ENCODE data around the gene TPGS2. TPM values are rescaled to one million over a fixed set of nuclear protein-coding genes. Genes with fewer than 3 reads are reported as not detected.

Gene TPGS2
- total and polyA plus RNA-seq, 2 of the 13 experiments (the other 11 are each of a cell fraction or from before 2014, with no cell fraction given) = 73.3 to 137 TPM

GRCh38 chr18:36772241-36772723 lies 56.5 kb downstream of the TPGS2 start:
- DNase-seq (ENCODE audit: low spot score) (no peak), ATAC-seq (no peak), FAIRE-seq (no peak)
- no TSS peak for BruUV-seq (replicated peaks)
- Histone ChIP-seq H3K4me2 (ENCODE audit: low read depth, low read length) (no peak overlapping the region), H3K9ac (ENCODE audit: insufficient read depth, low read depth, low read length) (no peak overlapping the region), H3K36me3 (replicated peaks in 1 of 2; ENCODE audit: control insufficient read depth in 1 of 2, insufficient read depth in 2 of 2, low read length in 2 of 2) (no peaks in the 10 kb centered on the region), H3K27ac (ENCODE audit: extremely low read length, insufficient read depth, low read length) (no peak overlapping the region), H3K9me3 (ENCODE audit: low read length) (no peaks in the 10 kb centered on the region), H3K4me1 (ENCODE audit: insufficient read depth, low read length) (no peaks in the 10 kb centered on the region), H3K4me3 (replicated peaks in 1 of 3; ENCODE audit: insufficient read depth in 1 of 3, low read depth in 2 of 3, low read length in 3 of 3) (no peak overlapping the region), H3K27me3 (ENCODE audit: control insufficient read depth in 1 of 2, insufficient read depth in 2 of 2, low read length in 2 of 2) (0 out of 5 replicates have a peak, but pooled peaks cover 0 to 14% of the 10 kb centered on the region in 2 experiments), H4K20me1 (ENCODE audit: insufficient read depth, low read length) (no peaks in the 10 kb centered on the region), H3K79me2 (ENCODE audit: insufficient read depth, low read length) (no peaks in the 10 kb centered on the region), H2AFZ (ENCODE audit: low read length) (no peak overlapping the region)
- intact Hi-C loops (cut with micrococcal nuclease; ENCODE audit: unreplicated experiment) (no loop called here), in situ Hi-C loops (cut with HindIII; ENCODE audit: extremely low pct_ligation_motif_present, low pct_unique_long_range_greater_than_20kb) (no loop called here)
- CTCF ChIA-PET (ENCODE audit: low intra/inter-chr PET ratio, low total read pairs) = no interaction called here
- POLR2A ChIA-PET = no interaction called here
- whole genome bisulfite sequencing (ENCODE audit: low lambda C conversion rate) = 0% methylated on average over 2 of the region's 4 CpGs
- no peak for TF ChIP-seq SUZ12 (IDR thresholded peaks at IDR 0.05; ENCODE audit: low read depth, low read length)
- no peak for TF ChIP-seq ZNF367 (CRISPR knock-in tag; IDR thresholded peaks at IDR 0.05; ENCODE audit: borderline replicate concordance)
- TF ChIP-seq ZNF710 (CRISPR knock-in tag; IDR thresholded peaks at IDR 0.05; ENCODE audit: borderline replicate concordance) = no peak
- TF ChIP-seq ZBTB20 (CRISPR knock-in tag; IDR thresholded peaks at IDR 0.05; ENCODE audit: borderline replicate concordance, low read depth) = no peak
- no peak for TF ChIP-seq ZGPAT (CRISPR knock-in tag; IDR thresholded peaks at IDR 0.05)
- no peak for TF ChIP-seq TCF7 (IDR thresholded peaks at IDR 0.05; ENCODE audit: low read depth)
- TF ChIP-seq, protein P1, sequence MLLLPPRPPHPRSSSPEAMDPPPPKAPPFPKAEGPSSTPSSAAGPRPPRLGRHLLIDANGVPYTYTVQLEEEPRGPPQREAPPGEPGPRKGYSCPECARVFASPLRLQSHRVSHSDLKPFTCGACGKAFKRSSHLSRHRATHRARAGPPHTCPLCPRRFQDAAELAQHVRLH (CRISPR knock-in tag; IDR thresholded peaks at IDR 0.05; ENCODE audit: borderline replicate concordance, low read depth) = no peak
- no peak for TF ChIP-seq ZNF12 (CRISPR knock-in tag; IDR thresholded peaks at IDR 0.05)
- no peak for TF ChIP-seq PCBP1 (IDR thresholded peaks at IDR 0.05; ENCODE audit: borderline replicate concordance, low read depth, low read length)
- no peak for TF ChIP-seq KDM5B (CRISPR knock-in tag; IDR thresholded peaks at IDR 0.05; ENCODE audit: borderline replicate concordance)
- no peak for TF ChIP-seq NPAS2 (CRISPR knock-in tag; IDR thresholded peaks at IDR 0.05; ENCODE audit: borderline replicate concordance)
- TF ChIP-seq MXD1 (CRISPR knock-in tag; IDR thresholded peaks at IDR 0.05) = no peak
- TF ChIP-seq NR2F6 (IDR thresholded peaks at IDR 0.05) = no peak
- TF ChIP-seq NR2F6 (CRISPR knock-in tag; IDR thresholded peaks at IDR 0.05) = no peak
- no peak for TF ChIP-seq HNRNPH1 (optimal IDR thresholded peaks at IDR 0.05; ENCODE audit: low read depth, low read length)
- no peak for TF ChIP-seq MXD3 (CRISPR knock-in tag; IDR thresholded peaks at IDR 0.05)
